HG02840 (cell line): ENCODE measurements around the gene AKAP6.

Experiments
- ATAC-seq: cut with Tn5 transposase; IDR thresholded peaks from one replicate; pipeline ENCODE4 v1.9.1; 2021; ENCODE audit warnings: mild to moderate bottlenecking, moderate library complexity, moderate number of reproducible peaks; ENCODE audit not compliant: unreplicated experiment, low FRiP score

Gene AKAP6

GRCh38 chr14:32470161-32470715 is 141.1 kb downstream of the AKAP6 start:
- ATAC-seq = no peak

- no peak for ATAC-seq
Measured at GRCh38 chr14:32471181-32471580, 142.1 kb downstream of the AKAP6 start.

GRCh38 chr14:32472076-32472475 is 143.0 kb downstream of the AKAP6 start:
- no peak for ATAC-seq

- no peak for ATAC-seq
Measured at GRCh38 chr14:32472512-32473463, 143.7 kb downstream of the AKAP6 start.

GRCh38 chr14:32473464-32473855 is 144.4 kb downstream of the AKAP6 start:
- no peak for ATAC-seq

- no peak for ATAC-seq
Measured at GRCh38 chr14:32474478-32475195, 145.5 kb downstream of the AKAP6 start.

- no peak for ATAC-seq
Measured at GRCh38 chr14:32476532-32476931, 147.4 kb downstream of the AKAP6 start.

- ATAC-seq = no peak
Measured at GRCh38 chr14:32477396-32477795, 148.3 kb downstream of the AKAP6 start.

- ATAC-seq = no peak
Measured at GRCh38 chr14:32478050-32478449, 149.0 kb downstream of the AKAP6 start.

- ATAC-seq = no peak
Measured at GRCh38 chr14:32480337-32480736, 151.2 kb downstream of the AKAP6 start.

- ATAC-seq = no peak
Measured at GRCh38 chr14:32481707-32482106, 152.6 kb downstream of the AKAP6 start.

GRCh38 chr14:32491416-32492016 is 162.4 kb downstream of the AKAP6 start:
- no peak for ATAC-seq

- ATAC-seq = no peak
Measured at GRCh38 chr14:32492457-32492856, 163.4 kb downstream of the AKAP6 start.

GRCh38 chr14:32494609-32495434 is 165.7 kb downstream of the AKAP6 start:
- no peak for ATAC-seq

- ATAC-seq = no peak
Measured at GRCh38 chr14:32495435-32495734, 166.3 kb downstream of the AKAP6 start.

- no peak for ATAC-seq
Measured at GRCh38 chr14:32497248-32497647, 168.2 kb downstream of the AKAP6 start.

- ATAC-seq = no peak
Measured at GRCh38 chr14:32507029-32507984, 178.2 kb downstream of the AKAP6 start.

- ATAC-seq = no peak
Measured at GRCh38 chr14:32508281-32508680, 179.2 kb downstream of the AKAP6 start.

- ATAC-seq = no peak
Measured at GRCh38 chr14:32509632-32510187, 180.6 kb downstream of the AKAP6 start.
